Measurements from ENCODE around the gene MMRN2. TPM values are rescaled to one million over a fixed set of nuclear protein-coding genes. Genes with fewer than 3 reads are reported as not detected.

The MMRN2 gene
- total and polyA plus RNA-seq, 2 of the 8 experiments (the other 6 are each of a cell fraction or from before 2014, with no cell fraction given), result 1.2 TPM

DNA sequence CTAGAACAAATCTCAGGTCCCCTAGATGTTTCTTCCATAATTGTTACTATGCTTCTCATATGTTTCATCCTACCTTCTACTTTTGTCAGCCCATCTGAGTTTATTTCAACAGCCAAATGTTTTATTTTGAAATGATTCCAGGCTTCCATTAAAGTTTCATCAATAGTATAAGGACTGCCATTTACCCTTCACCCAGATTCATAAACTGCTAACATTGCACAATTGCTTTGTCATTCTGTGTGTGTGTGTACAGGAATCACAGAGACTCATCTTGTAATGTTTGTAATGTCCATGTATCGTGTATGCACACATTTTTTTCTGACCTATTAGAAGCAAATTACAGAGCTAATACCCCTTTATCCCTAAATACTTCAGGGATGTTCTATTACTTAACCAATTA lies 25.5 kb downstream of the MMRN2 start:
- Histone ChIP-seq H3K23me2 (ENCODE audit: low read depth, low read length) (no peaks in the 10 kb centered on the region), H3K14ac (ENCODE audit: insufficient read length) (no peak overlapping the region), H3K56ac (replicated peaks; ENCODE audit: insufficient read length, low read depth, low read length) (no peak overlapping the region), H3K4me2 (ENCODE audit: insufficient read depth in 1 of 2, low read depth in 2 of 2, low read length in 2 of 2) (no peak overlapping the region), H2AK5ac (ENCODE audit: low read depth, low read length) (no peak overlapping the region), H2AFZ (ENCODE audit: low read length) (no peak overlapping the region), H3K79me2 (ENCODE audit: control insufficient read depth in 1 of 2, insufficient read depth in 2 of 2, low read length in 2 of 2) (no peaks in the 10 kb centered on the region), H3K23ac (ENCODE audit: insufficient read length) (no peak overlapping the region), H4K8ac (ENCODE audit: extremely low read depth, insufficient read depth, low read length) (no peak overlapping the region), H2BK20ac (ENCODE audit: low read length) (no peak overlapping the region), H3K4me1 (replicated peaks in 1 of 4; ENCODE audit: control insufficient read depth in 3 of 4, insufficient read depth in 4 of 4, low read length in 3 of 4) (no peaks in the 10 kb centered on the region), H3K9ac (replicated peaks in 1 of 4; ENCODE audit: extremely low read depth in 1 of 4, low read depth in 3 of 4, low read length in 3 of 4) (no peak overlapping the region), H2BK12ac (ENCODE audit: low read depth, low read length) (no peak overlapping the region), H4K20me1 (replicated peaks in 1 of 2; ENCODE audit: control insufficient read depth in 1 of 2, insufficient read depth in 2 of 2, low read length in 2 of 2) (peaks cover 0 to 1% of the 10 kb centered on the region in 2 experiments), H2BK15ac (ENCODE audit: low read length) (no peak overlapping the region), H3K79me1 (ENCODE audit: low read depth, low read length) (no peaks in the 10 kb centered on the region), H3K27me3 (replicated peaks in 1 of 4; ENCODE audit: control insufficient read depth in 3 of 4, extremely low read depth in 1 of 4, insufficient read depth in 3 of 4, low read length in 3 of 4) (no peaks in the 10 kb centered on the region), H3K4ac (replicated peaks; ENCODE audit: insufficient read length, low read depth, low read length) (no peak overlapping the region), H2BK120ac (replicated peaks; ENCODE audit: low read depth, low read length) (no peak overlapping the region), H3K9me3 (ENCODE audit: insufficient read depth in 2 of 2, low read depth in 1 of 2, low read length in 1 of 2) (no peaks in the 10 kb centered on the region), H2BK5ac (ENCODE audit: low read depth, low read length) (no peak overlapping the region), H3K27ac (ENCODE audit: low read depth, low read length) (no peak overlapping the region), H4K91ac (replicated peaks; ENCODE audit: insufficient read length, low read length) (no peak overlapping the region), H3K18ac (ENCODE audit: extremely low read depth, low read length) (no peak overlapping the region), H3K36me3 (ENCODE audit: control insufficient read depth in 2 of 4, insufficient read depth in 4 of 4, low read length in 3 of 4) (peaks cover 0 to 39% (median 14%) of the 10 kb centered on the region in 4 experiments; a peak in 7 of 8 replicates), H3K4me3 (ENCODE audit: extremely low read depth in 1 of 4, insufficient read depth in 2 of 4, low read depth in 3 of 4, low read length in 4 of 4) (no peak overlapping the region), H4K5ac (ENCODE audit: insufficient read length, low read depth, low read length) (no peak overlapping the region)
- CTCF ChIA-PET (ENCODE audit: partially characterized antibody), result interaction anchor here (1.0 to 1.1 kb wide), 3 partner anchors 11 to 287 kb away, joined by 3 to 4 read pairs (median 3); no protein-coding TSS in a partner anchor
- WGBS, 2 experiments (ENCODE audit: extremely low coverage in 1 of 2, insufficient coverage in 1 of 2, insufficient read length in 1 of 2, insufficient replicate concordance in 2 of 2, low coverage in 1 of 2, low lambda C conversion rate in 2 of 2, missing lambda C conversion rate in 1 of 2), result 85% methylated on average over 1 of the region's 1 CpG; no CpG with 5 or more reads in 1 of the 2 experiments
- TF ChIP-seq BRCA1 (IDR thresholded peaks at IDR 0.05; ENCODE audit: low read depth, low read length) (no peak), USF2 (IDR thresholded peaks at IDR 0.05; ENCODE audit: low read length) (no peak), SUZ12 (IDR thresholded peaks at IDR 0.05; ENCODE audit: low read length) (no peak), EZH2 (IDR thresholded peaks at IDR 0.05; ENCODE audit: low read depth, low read length, severe bottlenecking) (no peak), SIX5 (IDR thresholded peaks at IDR 0.05; ENCODE audit: low read depth, low read length) (no peak), JUND (IDR thresholded peaks at IDR 0.05; ENCODE audit: low read length) (no peak), NRF1 (IDR thresholded peaks at IDR 0.05; ENCODE audit: low read depth, low read length) (no peak), ASH2L (IDR thresholded peaks at IDR 0.05; ENCODE audit: low read length) (no peak)
- FAIRE-seq, result no peak
- POLR2A ChIA-PET (ENCODE audit: partially characterized antibody), result interaction anchor here (1.3 kb wide), 1 partner anchor 37 kb away, joined by 5 read pairs; the partner anchor contains the start of gene ADIRF
- DNase-seq (ENCODE audit: low read depth in 1 of 2, low spot score in 2 of 2), result no peak
